WTC11 (cell line): ENCODE results near the gene CAST. TPM values are rescaled to one million over a fixed set of nuclear protein-coding genes. Genes with fewer than 3 reads are reported as not detected.

Experiments
- ATAC-seq: fragments of 200-7000 bp; cut with Tn5 transposase; 2 replicates; pipeline ENCODE4 v1.10.0; 2021; ENCODE audit warnings: mild to moderate bottlenecking, moderate library complexity
- Bru-seq: library from RNA; stranded (reverse); fragments of 400-500 nt; gene quantifications from one replicate; lab custom pipeline; 2021; lab: Mats Ljungman, UMichigan
- CTCF ChIA-PET: fragments of 300-600 bp; sonication (Branson Sonifier 250); formaldehyde crosslinking; loops from one replicate; lab custom pipeline; 2021; ENCODE audit warnings: antibody characterized with exemption; lab: Charles Lee
- POLR2A ChIA-PET: fragments of 350-600 bp; sonication (Branson Sonifier 250); formaldehyde crosslinking; loops from one replicate; lab custom pipeline; 2021; ENCODE audit warnings: antibody characterized with exemption; lab: Charles Lee
- DNase-seq: peaks from one replicate; pipeline ENCODE4 v3.0.0; 2021; ENCODE audit warnings: low spot score
- H3K27ac Mint-ChIP-seq: 2 replicates; pipeline ENCODE4 v1.8.0; 2021; ENCODE audit warnings: mixed read lengths
- H3K27me3 Mint-ChIP-seq: 2 replicates; pipeline ENCODE4 v1.8.0; 2021; ENCODE audit warnings: low read depth, mild to moderate bottlenecking, moderate library complexity, mixed read lengths
- H3K36me3 Mint-ChIP-seq: 2 replicates; pipeline ENCODE4 v1.8.0; 2021; ENCODE audit warnings: mixed read lengths
- H3K4me1 Mint-ChIP-seq: 2 replicates; pipeline ENCODE4 v1.8.0; 2022; ENCODE audit warnings: mixed read lengths
- H3K4me3 Mint-ChIP-seq: 2 replicates; pipeline ENCODE4 v1.8.0; 2021; ENCODE audit warnings: mild to moderate bottlenecking, moderate library complexity, mixed read lengths
- H3K9me3 Mint-ChIP-seq: 2 replicates; pipeline ENCODE4 v1.8.0; 2021; ENCODE audit warnings: mixed read lengths
- ELF4 ChIP-seq: sonication (generic); formaldehyde crosslinking; IDR thresholded peaks from 2 replicates; pipeline ENCODE4 v1.8.1; 2022; ENCODE audit warnings: low read depth, mild to moderate bottlenecking, moderate library complexity, missing genetic modification reagents
- ETV6 ChIP-seq: sonication (generic); formaldehyde crosslinking; IDR thresholded peaks from 2 replicates; pipeline ENCODE4 v1.8.1; 2022; ENCODE audit warnings: mild to moderate bottlenecking, missing genetic modification reagents
- FOXP1 ChIP-seq: sonication (generic); formaldehyde crosslinking; IDR thresholded peaks from 2 replicates; pipeline ENCODE4 v1.8.0; 2022; ENCODE audit warnings: missing genetic modification reagents, mild to moderate bottlenecking, moderate library complexity, borderline replicate concordance
- GABPB1 ChIP-seq: sonication (generic); formaldehyde crosslinking; IDR thresholded peaks from 2 replicates; pipeline ENCODE4 v1.8.1; 2023; ENCODE audit warnings: mild to moderate bottlenecking, missing genetic modification reagents
- HMGXB4 ChIP-seq: sonication (generic); formaldehyde crosslinking; IDR thresholded peaks from 2 replicates; pipeline ENCODE4 v1.8.1; 2023; ENCODE audit warnings: mild to moderate bottlenecking, moderate library complexity, missing genetic modification reagents
- IRF2 ChIP-seq: sonication (generic); formaldehyde crosslinking; IDR thresholded peaks from 2 replicates; pipeline ENCODE4 v1.8.0; 2022; ENCODE audit warnings: low read depth, missing genetic modification reagents, borderline replicate concordance
- MAX ChIP-seq: sonication (generic); formaldehyde crosslinking; IDR thresholded peaks from 2 replicates; pipeline ENCODE4 v1.8.0; 2022; ENCODE audit warnings: mild to moderate bottlenecking, missing genetic modification reagents
- MYBL2 ChIP-seq: sonication (generic); formaldehyde crosslinking; IDR thresholded peaks from 2 replicates; pipeline ENCODE4 v1.8.1; 2023; ENCODE audit warnings: mild to moderate bottlenecking, moderate library complexity, missing genetic modification reagents
- NR1H2 ChIP-seq: sonication (generic); formaldehyde crosslinking; IDR thresholded peaks from 2 replicates; pipeline ENCODE4 v1.9.0; 2021; ENCODE audit warnings: mild to moderate bottlenecking, moderate library complexity, missing genetic modification reagents
- NR2C2 ChIP-seq: sonication (generic); formaldehyde crosslinking; IDR thresholded peaks from 2 replicates; pipeline ENCODE4 v1.8.0; 2022; ENCODE audit warnings: mild to moderate bottlenecking, missing genetic modification reagents
- SP1 ChIP-seq: sonication (generic); formaldehyde crosslinking; conservative IDR thresholded peaks from 2 replicates; pipeline ENCODE4 v1.8.1; 2022; ENCODE audit warnings: missing genetic modification reagents
- TP53 ChIP-seq: sonication (generic); formaldehyde crosslinking; IDR thresholded peaks from 2 replicates; pipeline ENCODE4 v1.8.1; 2023; ENCODE audit warnings: mild to moderate bottlenecking, missing genetic modification reagents
- ZBTB21 ChIP-seq: sonication (generic); formaldehyde crosslinking; IDR thresholded peaks from 2 replicates; pipeline ENCODE4 v1.8.1; 2023; ENCODE audit warnings: mild to moderate bottlenecking, missing genetic modification reagents, borderline replicate concordance
- ZNF317 ChIP-seq: sonication (generic); formaldehyde crosslinking; IDR thresholded peaks from 2 replicates; pipeline ENCODE4 v1.8.1; 2023; ENCODE audit warnings: low read depth, mild to moderate bottlenecking, moderate library complexity, missing genetic modification reagents, borderline replicate concordance
- long read RNA-seq, 3 experiments: library from RNA in 1 of 3; library from capped mRNA in 1 of 3; library from polyadenylated mRNA in 1 of 3; unstranded in 2 of 3; stranded (forward) in 1 of 3; transcript quantifications; one replicate each; pipeline ENCODE4 v2.0.0, GENCODE V29; 2021
- total RNA-seq: library from RNA; stranded (reverse); gene quantifications from 3 replicates; pipeline ENCODE4 v1.2.3, GENCODE V29; 2021
- TF ChIP-seq, protein P1 (sequence below): sonication (generic); formaldehyde crosslinking; IDR thresholded peaks from 2 replicates; pipeline ENCODE4 v1.8.0; 2022; ENCODE audit warnings: mild to moderate bottlenecking, missing genetic modification reagents
- TF ChIP-seq, protein P2 (sequence below): fragments of 200-600 bp; IDR thresholded peaks from 2 replicates; pipeline ENCODE4 v1.8.0; 2022; ENCODE audit warnings: antibody characterized with exemption
- TF ChIP-seq, protein P3 (sequence below): sonication (generic); formaldehyde crosslinking; IDR thresholded peaks from 2 replicates; pipeline ENCODE4 v1.8.0; 2023; ENCODE audit warnings: missing genetic modification reagents, mild to moderate bottlenecking, borderline replicate concordance

The CAST gene
- total RNA-seq, result 38.9 to 45.9 TPM (median 40.0 TPM) in 3 replicates
- Bru-seq, nascent RNA, result percentile 63 among the genes with signal in this experiment
- long read RNA-seq, experiment 1, full-length matches to known transcripts, result 51 of 203 reads
- long read RNA-seq, experiment 1, partial matches to known transcripts, result 73 of 203 reads
- long read RNA-seq, experiment 1, other reads (novel, unspliced or antisense), result 79 of 203 reads
- long read RNA-seq, experiment 2, full-length matches to known transcripts, result 4 of 47 reads
- long read RNA-seq, experiment 2, partial matches to known transcripts, result 17 of 47 reads
- long read RNA-seq, experiment 2, other reads (novel, unspliced or antisense), result 26 of 47 reads
- long read RNA-seq, experiment 3, full-length matches to known transcripts, result 5 of 18 reads
- long read RNA-seq, experiment 3, partial matches to known transcripts, result 10 of 18 reads
- long read RNA-seq, experiment 3, other reads (novel, unspliced or antisense), result 3 of 18 reads

DNA sequence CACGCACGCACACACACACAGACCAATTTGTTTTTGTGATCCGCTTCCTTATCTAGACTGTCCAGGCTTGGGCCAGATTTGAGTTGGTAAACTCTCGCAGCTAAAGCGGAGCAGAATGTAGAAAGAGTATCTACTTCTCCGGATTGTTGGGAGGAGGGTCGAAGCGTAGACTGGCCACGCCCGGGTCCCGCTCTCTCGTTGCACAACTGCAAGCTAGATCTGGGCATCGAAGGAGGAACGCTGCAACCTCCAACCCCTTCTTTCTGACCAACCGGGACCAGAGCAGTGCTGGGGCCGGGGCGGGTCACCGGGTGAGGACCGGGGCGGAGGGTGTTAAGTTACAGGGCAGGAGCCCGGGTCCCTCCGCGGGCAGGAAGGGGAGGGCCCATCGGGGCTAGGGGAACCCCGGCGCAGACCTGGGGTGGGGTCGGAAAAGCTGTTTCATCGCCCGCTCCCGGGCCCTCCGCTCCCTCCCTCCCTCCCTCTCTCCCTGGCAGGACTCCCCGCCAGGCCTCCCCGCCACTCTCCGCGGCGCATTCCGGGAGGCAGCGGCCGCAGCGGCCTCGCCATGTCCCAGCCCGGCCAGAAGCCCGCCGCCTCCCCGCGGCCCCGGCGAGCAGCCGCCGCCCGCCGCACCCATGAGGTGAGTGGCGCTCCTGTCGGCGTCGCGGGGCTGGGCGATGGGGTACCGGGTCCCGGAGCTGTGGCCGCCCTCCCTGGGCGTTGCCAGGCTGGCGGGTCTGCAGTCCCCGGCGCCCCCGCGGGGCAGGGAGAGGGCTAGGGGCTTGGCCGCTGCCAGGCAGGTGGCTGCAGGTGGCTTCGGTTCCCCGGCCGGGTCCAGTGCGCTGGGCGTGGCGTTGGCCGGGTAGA is at the start of gene CAST:
CAST (plus strand) TSS at position 522 of the 870 bp plus-strand sequence; CDS start at position 569, 47 bp downstream.
- peak; percentile 92 for DNase-seq
- Mint-ChIP-seq H3K4me3 (peak within 1 kb of the TSS; percentile 94), H3K4me1 (peaks cover 17% of the 10 kb centered on the region), H3K9me3 (no peaks in the 10 kb centered on the region), H3K27ac (peak within 1 kb of the TSS; percentile 97), H3K36me3 (no peaks in the 10 kb centered on the region)
- CTCF ChIA-PET, result interaction anchor here (0.6 to 3.1 kb wide), 6 partner anchors 10 to 519 kb away, joined by 3 to 19 read pairs (median 3); no protein-coding TSS in a partner anchor
- ATAC-seq, result peak; percentile 87
- POLR2A ChIA-PET, result interaction anchor here (2.0 to 2.2 kb wide), 2 partner anchors 41 to 230 kb away, joined by 5 to 11 read pairs; partner anchors contain the start of gene PCSK1
- TF ChIP-seq GABPB1 (CRISPR knock-in tag), result peak; percentile 19; the same call in 1 of the 2 replicates
- no peak for TF ChIP-seq ELF4 (CRISPR knock-in tag)
- 0 out of 2 replicates have a peak, but pooled peaks have one; percentile 41 for TF ChIP-seq MAX
- 0 out of 2 replicates have a peak, but pooled peaks have one; percentile 4 for TF ChIP-seq TP53 (CRISPR knock-in tag)
- 0 out of 2 replicates have a peak, but pooled peaks have one; percentile 58 for TF ChIP-seq HMGXB4 (CRISPR knock-in tag)
- peak; percentile 62; the same call in 1 of the 2 replicates for TF ChIP-seq SP1 (CRISPR knock-in tag)
- TF ChIP-seq ETV6 (CRISPR knock-in tag), result peak; percentile 79; the same call in 1 of the 2 replicates
- no peak for TF ChIP-seq MYBL2
- TF ChIP-seq NR1H2 (CRISPR knock-in tag), result no peak
- TF ChIP-seq FOXP1 (CRISPR knock-in tag), result 0 out of 2 replicates have a peak, but pooled peaks have one; percentile 5
- TF ChIP-seq, all 79 proteins: peak for 7
- H3K27me3 Mint-ChIP-seq, result peaks cover 53% of the 10 kb centered on the region

DNA sequence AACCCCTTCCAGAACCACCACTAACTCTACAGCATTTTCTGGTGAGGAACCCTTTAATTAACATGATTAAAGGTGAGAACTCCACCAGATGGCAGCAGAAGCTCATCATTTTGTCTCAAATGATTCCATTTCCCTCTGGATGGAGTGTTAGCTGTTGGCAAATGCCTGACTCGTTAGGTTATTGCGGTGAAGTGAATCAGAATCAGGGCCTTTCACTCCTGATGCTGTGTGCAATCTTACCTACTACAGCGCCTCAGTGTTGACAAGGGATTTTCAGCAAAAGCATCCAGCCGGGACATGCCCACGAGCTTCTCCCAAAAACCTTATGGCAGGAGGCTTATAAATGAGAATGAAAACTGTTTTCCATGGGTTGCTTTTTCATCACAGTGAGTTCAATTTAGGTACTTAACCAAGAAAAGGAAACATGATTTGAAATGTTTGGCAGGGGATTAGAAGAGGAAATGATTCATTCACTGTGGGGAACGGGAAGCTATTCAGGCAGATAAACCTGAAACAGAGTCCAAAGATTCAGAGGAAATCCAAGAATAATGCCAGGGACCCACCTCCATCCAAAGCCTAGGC is 48.0 kb upstream of the CAST start:
- Mint-ChIP-seq H3K27ac (no peak overlapping the region), H3K27me3 (no peaks in the 10 kb centered on the region; the same call in 1 of the 2 replicates), H3K4me1 (peaks cover 3% of the 10 kb centered on the region), H3K36me3 (peaks cover 14% of the 10 kb centered on the region), H3K9me3 (peaks cover 33% of the 10 kb centered on the region), H3K4me3 (no peak overlapping the region)
- ATAC-seq (peak; percentile 96), DNase-seq (peak; percentile 43)
- TF ChIP-seq NR2C2 (CRISPR knock-in tag) (no peak), ZNF317 (CRISPR knock-in tag) (peak; percentile 60; the same call in 1 of the 2 replicates), ZBTB21 (CRISPR knock-in tag) (no peak), IRF2 (CRISPR knock-in tag) (no peak)
- TF ChIP-seq, protein P1, sequence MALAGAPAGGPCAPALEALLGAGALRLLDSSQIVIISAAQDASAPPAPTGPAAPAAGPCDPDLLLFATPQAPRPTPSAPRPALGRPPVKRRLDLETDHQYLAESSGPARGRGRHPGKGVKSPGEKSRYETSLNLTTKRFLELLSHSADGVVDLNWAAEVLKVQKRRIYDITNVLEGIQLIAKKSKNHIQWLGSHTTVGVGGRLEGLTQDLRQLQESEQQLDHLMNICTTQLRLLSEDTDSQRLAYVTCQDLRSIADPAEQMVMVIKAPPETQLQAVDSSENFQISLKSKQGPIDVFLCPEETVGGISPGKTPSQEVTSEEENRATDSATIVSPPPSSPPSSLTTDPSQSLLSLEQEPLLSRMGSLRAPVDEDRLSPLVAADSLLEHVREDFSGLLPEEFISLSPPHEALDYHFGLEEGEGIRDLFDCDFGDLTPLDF (CRISPR knock-in tag), result no peak
- TF ChIP-seq, protein P2, sequence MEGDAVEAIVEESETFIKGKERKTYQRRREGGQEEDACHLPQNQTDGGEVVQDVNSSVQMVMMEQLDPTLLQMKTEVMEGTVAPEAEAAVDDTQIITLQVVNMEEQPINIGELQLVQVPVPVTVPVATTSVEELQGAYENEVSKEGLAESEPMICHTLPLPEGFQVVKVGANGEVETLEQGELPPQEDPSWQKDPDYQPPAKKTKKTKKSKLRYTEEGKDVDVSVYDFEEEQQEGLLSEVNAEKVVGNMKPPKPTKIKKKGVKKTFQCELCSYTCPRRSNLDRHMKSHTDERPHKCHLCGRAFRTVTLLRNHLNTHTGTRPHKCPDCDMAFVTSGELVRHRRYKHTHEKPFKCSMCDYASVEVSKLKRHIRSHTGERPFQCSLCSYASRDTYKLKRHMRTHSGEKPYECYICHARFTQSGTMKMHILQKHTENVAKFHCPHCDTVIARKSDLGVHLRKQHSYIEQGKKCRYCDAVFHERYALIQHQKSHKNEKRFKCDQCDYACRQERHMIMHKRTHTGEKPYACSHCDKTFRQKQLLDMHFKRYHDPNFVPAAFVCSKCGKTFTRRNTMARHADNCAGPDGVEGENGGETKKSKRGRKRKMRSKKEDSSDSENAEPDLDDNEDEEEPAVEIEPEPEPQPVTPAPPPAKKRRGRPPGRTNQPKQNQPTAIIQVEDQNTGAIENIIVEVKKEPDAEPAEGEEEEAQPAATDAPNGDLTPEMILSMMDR, result peak; percentile 43; the same call in 1 of the 2 replicates
- TF ChIP-seq, protein P3, sequence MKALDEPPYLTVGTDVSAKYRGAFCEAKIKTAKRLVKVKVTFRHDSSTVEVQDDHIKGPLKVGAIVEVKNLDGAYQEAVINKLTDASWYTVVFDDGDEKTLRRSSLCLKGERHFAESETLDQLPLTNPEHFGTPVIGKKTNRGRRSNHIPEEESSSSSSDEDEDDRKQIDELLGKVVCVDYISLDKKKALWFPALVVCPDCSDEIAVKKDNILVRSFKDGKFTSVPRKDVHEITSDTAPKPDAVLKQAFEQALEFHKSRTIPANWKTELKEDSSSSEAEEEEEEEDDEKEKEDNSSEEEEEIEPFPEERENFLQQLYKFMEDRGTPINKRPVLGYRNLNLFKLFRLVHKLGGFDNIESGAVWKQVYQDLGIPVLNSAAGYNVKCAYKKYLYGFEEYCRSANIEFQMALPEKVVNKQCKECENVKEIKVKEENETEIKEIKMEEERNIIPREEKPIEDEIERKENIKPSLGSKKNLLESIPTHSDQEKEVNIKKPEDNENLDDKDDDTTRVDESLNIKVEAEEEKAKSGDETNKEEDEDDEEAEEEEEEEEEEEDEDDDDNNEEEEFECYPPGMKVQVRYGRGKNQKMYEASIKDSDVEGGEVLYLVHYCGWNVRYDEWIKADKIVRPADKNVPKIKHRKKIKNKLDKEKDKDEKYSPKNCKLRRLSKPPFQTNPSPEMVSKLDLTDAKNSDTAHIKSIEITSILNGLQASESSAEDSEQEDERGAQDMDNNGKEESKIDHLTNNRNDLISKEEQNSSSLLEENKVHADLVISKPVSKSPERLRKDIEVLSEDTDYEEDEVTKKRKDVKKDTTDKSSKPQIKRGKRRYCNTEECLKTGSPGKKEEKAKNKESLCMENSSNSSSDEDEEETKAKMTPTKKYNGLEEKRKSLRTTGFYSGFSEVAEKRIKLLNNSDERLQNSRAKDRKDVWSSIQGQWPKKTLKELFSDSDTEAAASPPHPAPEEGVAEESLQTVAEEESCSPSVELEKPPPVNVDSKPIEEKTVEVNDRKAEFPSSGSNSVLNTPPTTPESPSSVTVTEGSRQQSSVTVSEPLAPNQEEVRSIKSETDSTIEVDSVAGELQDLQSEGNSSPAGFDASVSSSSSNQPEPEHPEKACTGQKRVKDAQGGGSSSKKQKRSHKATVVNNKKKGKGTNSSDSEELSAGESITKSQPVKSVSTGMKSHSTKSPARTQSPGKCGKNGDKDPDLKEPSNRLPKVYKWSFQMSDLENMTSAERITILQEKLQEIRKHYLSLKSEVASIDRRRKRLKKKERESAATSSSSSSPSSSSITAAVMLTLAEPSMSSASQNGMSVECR, result no peak
- ChIA-PET CTCF (interaction anchor here (0.6 to 2.0 kb wide), 21 partner anchors 11 to 528 kb away, joined by 3 to 14 read pairs (median 5); partner anchors contain the start of genes CAST, ERAP1 and LIX1), POLR2A (interaction anchor here (0.9 kb wide), 1 partner anchor 88 kb away, joined by 3 read pairs; no protein-coding TSS in a partner anchor)
